GM21526 (cell line): ENCODE data around the gene NUTM2F.
"Not testable (repeated sequence)": the region's sequence is repeated elsewhere in the genome, so short reads cannot be mapped to it uniquely, and the experiment has no call there.

ENCODE experiments used
- ATAC-seq: cut with Tn5 transposase; IDR thresholded peaks from one replicate; pipeline ENCODE4 v1.9.1; 2021; ENCODE audit warnings: moderate library complexity; ENCODE audit not compliant: unreplicated experiment, low FRiP score

Gene NUTM2F, protein sequence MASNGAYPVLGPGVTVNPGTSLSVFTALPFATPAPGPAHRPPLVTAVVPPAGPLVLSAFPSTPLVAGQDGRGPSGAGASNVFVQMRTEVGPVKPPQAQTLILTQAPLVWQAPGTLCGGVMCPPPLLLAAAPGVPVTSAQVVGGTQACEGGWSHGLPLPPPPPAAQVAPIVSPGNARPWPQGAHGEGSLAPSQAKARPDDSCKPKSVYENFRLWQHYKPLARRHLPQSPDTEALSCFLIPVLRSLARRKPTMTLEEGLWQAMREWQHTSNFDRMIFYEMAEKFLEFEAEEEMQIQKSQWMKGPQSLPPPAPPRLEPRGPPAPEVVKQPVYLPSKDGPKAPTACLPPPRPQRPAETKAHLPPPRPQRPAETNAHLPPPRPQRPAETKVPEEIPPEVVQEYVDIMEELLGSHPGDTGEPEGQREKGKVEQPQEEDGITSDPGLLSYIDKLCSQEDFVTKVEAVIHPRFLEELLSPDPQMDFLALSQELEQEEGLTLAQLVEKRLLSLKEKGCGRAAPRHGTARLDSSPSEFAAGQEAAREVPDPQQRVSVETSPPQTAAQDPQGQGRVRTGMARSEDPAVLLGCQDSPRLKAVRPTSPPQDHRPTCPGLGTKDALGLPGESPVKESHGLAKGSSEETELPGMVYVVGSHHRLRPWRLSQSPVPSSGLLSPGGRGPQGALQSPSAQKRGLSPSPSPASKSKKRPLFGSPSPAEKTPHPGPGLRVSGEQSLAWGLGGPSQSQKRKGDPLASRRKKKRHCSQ

DNA sequence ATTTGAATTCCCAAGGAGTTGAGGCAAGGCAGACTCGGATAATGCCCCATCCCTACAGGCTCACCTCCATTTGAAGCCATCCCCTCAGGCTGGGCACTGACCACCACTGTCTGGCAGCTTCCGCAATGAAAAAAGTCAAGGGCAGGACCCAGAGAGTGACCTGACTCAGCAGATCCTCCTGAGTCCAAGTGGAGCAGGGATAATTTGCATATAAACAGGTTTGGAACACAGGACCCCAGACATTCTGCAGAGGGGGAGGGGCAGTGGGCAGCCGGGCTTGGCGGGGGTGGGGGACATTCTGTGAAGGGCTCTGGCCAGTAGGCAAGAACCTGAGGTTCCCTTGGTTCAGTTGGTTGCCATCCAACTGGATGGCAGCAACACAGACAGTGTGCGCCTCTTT is at the start of gene NUTM2F:
NUTM2F (minus strand) TSS at position 101 of the 400 bp plus-strand sequence; CDS start at position 80, 21 bp downstream.
- not testable (repeated sequence) for ATAC-seq

DNA sequence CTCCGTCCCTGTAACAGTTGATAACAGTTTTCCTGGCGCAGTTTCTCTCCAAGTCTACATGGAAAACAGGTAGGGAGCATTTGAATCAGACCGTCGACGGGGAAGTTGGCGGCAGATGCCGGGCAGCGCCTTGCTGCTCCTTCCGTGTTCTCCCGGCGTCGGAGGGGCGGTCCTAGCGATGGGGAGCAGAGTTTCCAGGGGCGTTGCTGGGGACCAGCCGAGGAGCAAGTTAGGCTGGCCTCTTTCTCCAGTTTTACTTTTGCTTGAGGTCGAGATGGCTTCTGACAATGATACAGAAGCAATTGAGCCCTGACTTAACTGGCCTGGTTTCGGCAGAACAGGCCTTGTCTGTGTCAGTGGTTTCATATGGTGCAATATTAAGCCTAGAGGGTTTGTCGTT is 46.8 kb upstream of the NUTM2F start:
- peak; percentile 45 for ATAC-seq

DNA sequence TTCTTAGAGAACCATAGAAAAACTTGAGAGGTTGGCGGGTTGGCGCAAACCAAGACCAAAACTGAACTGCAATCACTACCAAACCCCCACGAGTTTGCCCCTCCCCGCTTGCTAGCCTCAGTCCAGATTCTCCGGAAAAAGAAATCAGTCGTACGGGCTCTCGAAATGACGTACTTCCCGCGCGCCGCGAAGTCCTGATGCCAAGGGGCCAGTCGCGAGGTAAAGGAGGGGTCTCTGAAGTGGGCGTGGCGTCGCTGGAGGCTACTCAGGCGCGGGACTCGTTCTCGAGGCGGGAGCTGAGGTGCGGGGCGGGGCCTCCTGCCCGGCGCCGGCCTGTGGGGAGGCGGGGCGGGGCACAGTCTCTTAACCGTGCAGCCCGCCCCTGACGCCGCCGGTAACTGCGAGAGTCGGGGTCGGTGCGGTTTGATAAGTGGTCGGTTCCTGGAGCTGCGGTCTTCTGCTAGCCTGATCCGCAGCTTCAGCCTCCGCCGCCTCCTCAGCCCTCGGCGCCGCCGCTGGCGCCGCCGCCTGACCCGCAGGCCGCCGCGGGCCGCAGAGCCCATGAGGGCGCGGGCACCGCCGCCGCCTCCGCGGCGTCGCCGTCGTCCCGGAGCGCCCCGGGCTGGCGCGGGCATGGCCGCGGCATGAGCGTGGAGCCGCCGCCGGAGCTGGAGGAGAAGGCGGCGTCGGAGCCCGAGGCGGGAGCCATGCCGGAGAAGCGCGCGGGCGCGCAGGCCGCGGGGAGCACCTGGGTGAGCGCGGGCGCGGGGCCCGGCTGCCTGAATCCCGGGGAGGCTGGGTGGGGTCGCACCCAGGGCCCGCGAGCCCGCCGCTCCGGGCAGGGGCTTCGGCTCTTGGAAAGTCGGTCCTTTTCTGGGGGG is 46.0 kb upstream of the NUTM2F start:
- ATAC-seq = peak; percentile 84

DNA sequence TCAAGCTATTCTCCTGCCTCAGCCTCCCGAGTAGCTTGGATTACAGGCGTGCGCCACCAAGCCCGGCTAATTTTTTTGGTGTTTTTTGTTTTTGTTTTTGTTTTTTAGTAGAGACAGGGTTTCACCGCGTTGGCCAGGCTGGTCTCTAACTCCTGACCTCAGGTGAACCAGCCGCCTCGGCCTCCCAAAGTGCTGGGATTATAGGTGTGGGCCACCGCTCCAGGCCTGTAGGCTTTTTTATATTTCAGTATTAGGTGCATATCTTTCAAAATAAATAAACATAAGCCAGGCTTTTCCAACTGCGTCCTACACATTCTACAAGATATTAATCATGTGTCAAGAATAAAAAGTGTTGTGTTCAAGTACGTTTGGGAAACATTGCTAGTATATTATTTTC is 45.3 kb upstream of the NUTM2F start:
- not testable (repeated sequence) for ATAC-seq

DNA sequence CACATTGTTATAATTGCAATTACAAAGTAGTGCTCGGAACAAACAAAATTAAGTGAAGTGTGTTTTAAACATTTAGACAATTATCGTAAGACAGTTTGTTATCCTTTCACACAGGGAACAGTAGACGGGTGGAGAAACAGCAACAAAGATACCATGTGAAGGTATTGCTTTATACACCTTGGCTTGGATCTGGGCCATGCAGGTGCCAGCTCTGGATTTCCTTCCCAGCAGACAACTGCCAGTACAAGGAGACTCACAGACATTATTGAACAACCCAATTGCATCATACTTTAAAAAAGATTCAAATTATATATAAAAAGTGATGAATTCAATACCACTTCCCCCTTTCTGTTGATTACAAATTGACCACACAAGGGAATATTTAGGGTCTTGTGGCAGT is 41.8 kb upstream of the NUTM2F start:
- ATAC-seq = not testable (repeated sequence)

DNA sequence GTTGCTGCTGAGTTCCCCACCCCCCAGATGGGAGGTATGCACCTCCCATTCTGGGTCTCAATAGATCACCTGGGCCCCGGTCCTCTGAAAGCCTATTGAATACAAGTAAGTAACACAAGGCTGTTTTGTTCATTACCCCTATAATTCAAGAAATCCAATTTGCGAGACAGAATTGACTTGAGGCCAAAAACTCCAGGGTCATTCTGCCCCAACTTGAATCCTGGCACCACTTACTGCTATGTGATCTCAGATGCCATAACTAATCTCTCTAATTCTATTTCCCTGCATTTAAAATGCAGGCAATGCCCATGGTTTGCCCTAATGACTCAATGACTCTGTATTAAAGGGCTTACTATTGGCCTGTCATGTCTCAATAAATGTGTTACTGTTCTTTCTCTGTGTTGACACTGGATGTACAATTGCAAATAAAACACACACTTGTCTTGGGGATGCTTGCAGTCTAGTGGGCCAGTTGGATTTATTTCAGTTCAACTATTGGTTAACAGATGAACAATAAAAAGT is 35.7 kb upstream of the NUTM2F start:
- not testable (repeated sequence) for ATAC-seq

DNA sequence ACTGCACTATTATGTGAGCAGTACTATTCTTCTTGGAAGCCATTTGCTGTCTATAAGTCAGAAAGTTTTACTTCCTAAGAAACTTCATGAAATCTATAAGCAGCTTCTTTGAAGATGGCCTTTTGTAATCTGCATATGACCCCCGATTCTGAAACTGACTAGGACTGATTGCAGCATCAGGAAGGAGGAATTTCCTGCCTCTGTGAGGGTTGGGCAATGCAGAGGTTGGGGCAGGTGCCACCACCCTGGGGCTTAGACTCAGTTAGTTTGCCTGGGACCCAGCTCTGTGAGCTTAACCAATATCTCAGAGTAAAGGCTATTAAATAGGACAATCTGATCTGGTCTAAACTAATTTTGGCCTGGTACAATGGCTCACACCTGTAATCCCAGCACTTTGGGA is 28.7 kb upstream of the NUTM2F start:
- ATAC-seq = not testable (repeated sequence)

DNA sequence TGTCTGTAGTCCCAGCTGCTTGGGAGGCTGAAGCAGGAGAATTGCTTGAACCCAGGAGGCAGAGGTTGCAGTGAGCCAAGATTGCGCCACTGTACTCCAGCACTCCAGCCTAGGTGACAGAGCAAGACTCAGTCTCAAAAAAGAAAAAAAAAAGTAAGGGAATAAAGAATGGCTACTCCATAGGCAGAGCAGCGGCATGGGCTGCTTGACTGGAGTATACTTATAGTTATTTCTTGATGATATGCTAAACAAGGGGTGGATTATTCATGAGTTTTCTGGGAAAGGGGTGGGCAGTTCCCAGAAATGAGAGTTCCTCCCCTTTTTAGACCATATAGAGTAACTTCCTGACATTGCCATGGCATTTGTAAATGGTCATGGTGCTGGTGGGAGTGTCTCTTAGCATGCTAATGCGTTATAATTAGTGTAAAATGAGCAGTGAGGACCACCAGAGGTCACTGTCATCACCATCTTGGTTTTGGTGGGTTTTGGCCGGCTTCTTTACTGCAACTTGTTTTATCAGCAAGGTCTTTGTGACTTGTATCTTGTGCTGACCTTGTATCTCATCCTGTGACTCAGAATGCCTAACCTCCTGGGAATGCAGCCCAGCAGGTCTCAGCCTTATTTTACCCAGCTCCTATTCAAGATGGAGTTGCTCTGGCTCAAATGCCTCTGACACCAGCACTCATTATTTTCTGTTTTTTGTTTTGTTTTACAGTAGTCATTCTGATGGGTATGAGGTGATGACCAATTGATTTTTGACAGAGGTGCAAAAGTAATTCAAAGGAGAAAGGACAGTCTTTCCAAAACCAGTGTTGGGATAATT is 23.7 kb upstream of the NUTM2F start:
- ATAC-seq = not testable (repeated sequence)

DNA sequence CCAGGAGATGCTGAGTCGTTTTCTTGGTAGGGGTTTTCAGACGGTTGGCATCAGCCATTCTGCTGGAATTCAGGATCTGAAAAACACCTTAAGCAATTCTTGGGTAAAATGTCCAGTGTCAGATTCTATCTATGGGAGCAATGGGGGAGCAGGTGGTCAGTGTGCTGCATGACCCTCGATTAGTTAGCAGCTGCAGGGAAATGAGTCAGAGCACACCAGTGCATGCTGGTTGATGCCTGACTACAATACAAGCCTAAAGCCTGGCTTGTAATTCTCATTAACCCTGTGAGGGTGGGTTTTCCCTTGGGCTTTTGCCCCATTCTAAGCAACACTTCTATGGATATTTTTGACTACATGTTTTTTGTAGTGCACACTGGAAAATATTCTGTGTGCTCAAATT is 20.3 kb upstream of the NUTM2F start:
- not testable (repeated sequence) for ATAC-seq

DNA sequence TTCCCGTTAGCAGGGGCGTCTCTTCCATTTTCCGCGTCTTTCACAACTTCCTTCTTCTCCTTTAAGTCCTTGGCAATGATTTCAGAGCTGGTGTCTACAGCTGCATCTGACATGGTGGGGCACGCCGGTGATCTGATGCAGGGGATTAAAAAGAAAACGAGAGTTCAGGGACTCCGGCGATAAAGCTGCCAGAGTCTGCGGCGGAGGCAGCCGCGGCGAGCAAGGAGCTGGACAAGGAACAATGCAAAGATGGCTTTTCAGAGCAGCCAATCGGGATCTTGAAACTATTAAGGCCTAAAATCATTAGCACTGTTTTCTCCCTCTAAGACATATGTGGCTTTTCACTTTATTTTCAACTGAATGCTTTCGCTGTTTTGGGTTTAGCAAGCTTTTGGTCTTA is 19.0 kb upstream of the NUTM2F start:
- not testable (repeated sequence) for ATAC-seq

DNA sequence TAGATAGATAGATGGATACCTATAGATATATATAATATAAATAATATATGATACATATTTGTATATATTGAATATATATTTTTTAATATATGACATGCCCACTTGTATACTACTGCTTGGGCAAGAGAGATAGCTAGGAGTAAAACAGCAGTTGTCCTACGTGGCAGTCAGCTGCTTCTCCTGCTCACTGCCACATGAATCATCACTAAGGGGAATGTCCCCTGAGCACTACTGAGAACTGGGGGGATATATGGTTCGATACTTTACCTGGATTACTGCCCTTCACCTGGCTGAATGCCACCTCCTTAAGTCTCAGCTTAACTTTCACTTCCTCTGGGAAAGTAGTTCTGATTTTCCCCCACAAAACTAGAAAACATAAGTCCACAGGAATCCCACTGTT is 13.3 kb upstream of the NUTM2F start:
- not testable (repeated sequence) for ATAC-seq

DNA sequence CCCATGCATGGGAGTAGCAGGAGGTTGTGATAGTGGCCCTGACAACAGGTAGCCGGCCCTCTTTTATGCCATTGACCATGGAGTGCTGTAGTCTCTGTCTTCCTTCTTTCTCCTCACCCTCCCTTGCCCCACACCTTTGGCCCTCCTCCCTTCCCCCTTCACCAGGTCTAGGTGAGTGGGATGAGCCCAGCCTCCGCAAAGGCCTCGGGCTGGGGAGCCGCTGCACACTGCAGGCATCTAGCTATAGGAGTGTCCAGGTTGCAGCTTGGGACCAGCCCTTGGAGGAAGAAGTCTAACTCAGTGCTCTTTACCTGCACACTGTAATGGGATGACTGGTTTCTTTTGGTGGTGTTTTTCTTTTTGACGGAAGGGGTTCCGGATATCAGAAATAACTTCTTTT is 12.3 kb upstream of the NUTM2F start:
- not testable (repeated sequence) for ATAC-seq

DNA sequence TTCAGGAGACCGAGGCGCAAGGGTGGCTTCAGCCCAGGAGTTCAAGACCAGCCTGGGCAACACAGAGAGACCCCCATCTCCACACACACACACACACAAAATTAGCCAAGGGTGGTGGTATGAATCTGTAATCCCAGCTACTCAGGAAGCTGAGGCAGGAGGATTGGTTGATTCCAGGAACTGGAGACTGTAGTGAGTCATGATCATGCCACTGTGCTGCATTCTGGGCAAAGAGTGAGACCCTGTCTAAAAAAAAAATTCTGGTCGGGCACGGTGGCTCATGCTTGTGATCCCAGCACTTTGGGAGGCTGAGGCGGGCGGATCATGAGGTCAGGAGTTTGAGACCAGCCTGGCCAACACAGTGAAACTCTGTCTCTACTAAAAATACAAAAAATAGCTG is 11.2 kb upstream of the NUTM2F start:
- not testable (repeated sequence) for ATAC-seq

DNA sequence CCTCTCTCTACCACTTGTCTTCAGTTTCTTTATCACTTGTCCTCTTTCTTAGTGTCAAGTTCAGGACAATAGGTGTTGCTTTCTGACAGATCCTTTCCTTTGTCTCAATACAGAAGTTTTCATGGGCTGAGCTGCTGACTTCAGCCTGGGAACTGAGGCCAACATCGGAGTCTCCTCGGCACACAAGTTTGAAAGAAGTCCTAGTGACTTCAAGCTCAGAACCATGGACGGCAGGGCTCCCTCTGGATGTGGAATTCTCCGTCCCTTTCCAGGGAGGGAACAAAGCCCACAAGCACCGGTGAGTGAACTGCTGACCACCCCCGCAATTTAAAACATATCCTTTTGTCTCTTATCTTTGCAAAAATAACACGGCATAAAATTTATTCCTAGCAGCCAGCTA is 10.3 kb upstream of the NUTM2F start:
- ATAC-seq = not testable (repeated sequence)

DNA sequence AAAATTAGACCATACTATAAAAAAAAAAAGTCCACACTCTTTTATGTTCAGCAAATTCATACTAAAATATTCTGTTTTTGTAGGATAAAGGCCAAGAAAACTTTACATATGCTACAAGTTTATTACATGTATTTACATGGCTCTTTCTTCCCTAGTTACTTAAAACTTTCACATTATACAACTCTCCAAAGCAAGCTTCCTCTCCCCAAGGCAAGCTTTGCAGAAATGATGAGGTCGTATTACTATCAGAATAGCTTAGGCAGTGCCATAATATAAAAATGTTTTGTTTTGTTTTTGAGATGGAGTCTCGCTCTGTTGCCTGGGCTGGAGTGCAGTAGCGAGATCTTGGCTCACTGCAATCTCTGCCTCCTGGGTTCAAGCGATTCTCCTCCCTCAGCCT is 8.0 kb upstream of the NUTM2F start:
- ATAC-seq = not testable (repeated sequence)

DNA sequence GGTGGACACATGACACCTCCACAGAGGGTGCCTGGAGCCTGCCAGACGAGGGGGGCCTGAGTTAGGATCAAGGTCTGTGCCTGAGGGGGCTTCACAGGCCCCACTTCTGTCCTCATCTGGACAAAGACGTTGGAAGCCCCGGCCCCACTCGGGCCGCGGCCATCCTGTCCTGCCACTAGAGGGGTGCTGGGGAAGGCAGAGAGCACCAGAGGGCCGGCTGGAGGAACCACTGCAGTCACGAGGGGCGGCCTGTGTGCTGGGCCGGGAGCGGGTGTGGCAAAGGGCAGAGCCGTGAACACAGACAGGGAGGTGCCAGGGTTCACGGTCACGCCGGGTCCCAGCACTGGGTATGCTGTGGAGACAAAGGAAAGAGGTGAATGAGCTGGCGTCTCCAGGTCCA is 2.9 kb downstream of the NUTM2F start:
- not testable (repeated sequence) for ATAC-seq

DNA sequence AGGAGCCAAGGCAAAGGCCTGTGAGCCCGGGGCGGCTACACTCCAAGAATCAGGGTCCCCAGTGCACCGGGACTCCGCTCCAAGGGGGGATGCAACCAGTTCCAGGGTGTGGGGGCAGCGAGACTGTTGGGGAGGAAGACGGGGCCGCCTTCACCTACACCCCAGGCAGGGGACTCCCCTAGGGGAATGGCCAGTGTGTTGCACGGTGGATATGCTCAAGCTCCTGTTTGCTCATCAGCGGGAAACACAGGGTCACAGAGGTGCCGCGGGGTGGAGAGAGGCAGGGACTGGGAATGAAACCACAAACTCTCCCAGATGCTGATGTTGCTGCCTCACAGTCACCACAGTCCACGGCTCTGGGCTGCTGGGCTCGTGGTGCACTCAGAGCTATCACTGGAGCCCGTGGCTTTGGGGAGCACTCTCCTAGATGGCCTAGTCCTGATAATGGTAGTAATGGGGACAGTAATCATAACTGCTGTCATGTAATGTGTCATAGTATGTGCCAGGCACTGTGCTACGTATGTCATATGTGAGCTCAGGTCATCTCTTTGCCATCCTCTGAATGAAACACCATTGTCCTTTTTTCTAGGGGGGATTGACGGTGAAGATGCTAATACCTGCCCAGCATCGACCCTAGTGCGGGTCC is 5.2 kb downstream of the NUTM2F start:
- ATAC-seq = not testable (repeated sequence)

DNA sequence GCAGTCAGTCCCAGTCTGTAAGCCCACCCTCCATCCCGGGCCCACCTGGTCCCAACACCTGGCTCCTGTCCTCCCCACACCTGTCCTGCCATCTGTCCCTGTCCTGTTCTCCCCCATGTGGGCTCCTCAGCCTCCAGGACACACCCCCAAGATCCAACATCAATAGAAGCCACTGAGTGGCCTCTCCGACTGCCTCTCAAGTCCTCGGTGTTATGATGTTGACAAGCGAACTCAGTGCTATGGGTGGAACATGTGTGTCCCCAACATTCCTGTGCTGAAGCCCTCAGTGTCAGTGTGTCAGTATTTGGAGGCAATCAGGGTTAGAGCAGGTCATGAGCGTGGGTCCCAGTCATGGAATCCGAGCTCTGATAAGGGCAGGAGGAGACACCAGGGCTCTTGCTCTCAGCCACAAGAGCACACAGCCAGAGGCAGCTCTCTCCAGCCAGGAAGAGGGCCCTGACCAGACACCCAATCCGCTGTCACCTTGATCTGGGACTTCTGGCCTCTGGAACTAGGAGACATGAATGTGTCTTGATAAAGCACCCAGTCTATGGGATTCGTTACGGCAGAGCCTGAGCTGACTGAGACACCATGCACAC is 6.0 kb downstream of the NUTM2F start:
- ATAC-seq = not testable (repeated sequence)
